ENCODE results near the gene DALRD3.

- no peak for TF ChIP-seq EZH2phosphoT487 (IDR thresholded peaks at IDR 0.05; ENCODE audit: insufficient read depth, low read depth)
- TF ChIP-seq EZH2 (IDR thresholded peaks at IDR 0.05; ENCODE audit: insufficient read depth, poor library complexity, severe bottlenecking) = no peak
Observed at GRCh38 chr3:49029563-49029884, 11.1 kb upstream of the DALRD3 start.

Data from GM23248 (cell line).